AG09309 (cell line): ENCODE results near the gene CCBE1.
A peak's percentile ranks its signal among the peaks of the same experiment; 100 is the strongest.

Source experiments
- DNase-seq: peaks from one replicate; pipeline ENCODE4 v3.0.0-alpha.2; 2010; ENCODE audit warnings: low read depth
- H3K4me3 ChIP-seq: 2 replicates; pipeline ENCODE4 v1.5.1; 2011; ENCODE audit warnings: mild to moderate bottlenecking, low read depth, low read length, moderate library complexity; ENCODE audit not compliant: control insufficient read depth
- CTCF ChIP-seq: IDR thresholded peaks from 2 replicates; pipeline ENCODE4 v1.5.1; 2011; ENCODE audit warnings: mild to moderate bottlenecking, low read depth, low read length, inconsistent platforms; ENCODE audit not compliant: insufficient read depth, control insufficient read depth; ENCODE audit errors: missing control alignments

Gene CCBE1

GRCh38 chr18:59540780-59541179 lies 156.4 kb downstream of the CCBE1 start:
- no peak for DNase-seq
- TF ChIP-seq CTCF = no peak
- H3K4me3 ChIP-seq = no peak overlapping the region

- H3K4me3 ChIP-seq = no peak overlapping the region
- no peak for TF ChIP-seq CTCF
- DNase-seq = no peak
Measured at GRCh38 chr18:59540346-59540745, 156.9 kb downstream of the CCBE1 start.

- TF ChIP-seq CTCF = no peak
- DNase-seq = no peak
- no peak overlapping the region for H3K4me3 ChIP-seq
Measured at GRCh38 chr18:59539108-59539507, 158.1 kb downstream of the CCBE1 start.

GRCh38 chr18:59537579-59537978 lies 159.6 kb downstream of the CCBE1 start:
- DNase-seq = no peak
- TF ChIP-seq CTCF = no peak
- no peak overlapping the region for H3K4me3 ChIP-seq

- TF ChIP-seq CTCF = no peak
- peak; percentile 39 for DNase-seq
- no peak overlapping the region for H3K4me3 ChIP-seq
Measured at GRCh38 chr18:59536166-59536565, 161.1 kb downstream of the CCBE1 start.

GRCh38 chr18:59535055-59535454 lies 162.2 kb downstream of the CCBE1 start:
- TF ChIP-seq CTCF = no peak
- no peak for DNase-seq

GRCh38 chr18:59528866-59529265 lies 168.4 kb downstream of the CCBE1 start:
- H3K4me3 ChIP-seq = no peak overlapping the region
- DNase-seq = no peak
- no peak for TF ChIP-seq CTCF

More at GRCh38 chr18:59535055-59535454, 162.2 kb downstream of the CCBE1 start:
- H3K4me3 ChIP-seq = no peak overlapping the region
